Activated CD8-positive, alpha-beta memory T cell treated with anti-CD3 and anti-CD28 coated beads, Interleukin-2, amount 50 U/mL, for 48 hours (primary cell): Measurements from ENCODE around the gene KAT6B.
"Not testable (repeated sequence)": the region's sequence is repeated elsewhere in the genome, so short reads cannot be mapped to it uniquely, and the experiment has no call there.

Experiments
- DNase-seq: peaks from one replicate; pipeline ENCODE4 v3.0.0-alpha.2; 2020

Gene KAT6B

DNA sequence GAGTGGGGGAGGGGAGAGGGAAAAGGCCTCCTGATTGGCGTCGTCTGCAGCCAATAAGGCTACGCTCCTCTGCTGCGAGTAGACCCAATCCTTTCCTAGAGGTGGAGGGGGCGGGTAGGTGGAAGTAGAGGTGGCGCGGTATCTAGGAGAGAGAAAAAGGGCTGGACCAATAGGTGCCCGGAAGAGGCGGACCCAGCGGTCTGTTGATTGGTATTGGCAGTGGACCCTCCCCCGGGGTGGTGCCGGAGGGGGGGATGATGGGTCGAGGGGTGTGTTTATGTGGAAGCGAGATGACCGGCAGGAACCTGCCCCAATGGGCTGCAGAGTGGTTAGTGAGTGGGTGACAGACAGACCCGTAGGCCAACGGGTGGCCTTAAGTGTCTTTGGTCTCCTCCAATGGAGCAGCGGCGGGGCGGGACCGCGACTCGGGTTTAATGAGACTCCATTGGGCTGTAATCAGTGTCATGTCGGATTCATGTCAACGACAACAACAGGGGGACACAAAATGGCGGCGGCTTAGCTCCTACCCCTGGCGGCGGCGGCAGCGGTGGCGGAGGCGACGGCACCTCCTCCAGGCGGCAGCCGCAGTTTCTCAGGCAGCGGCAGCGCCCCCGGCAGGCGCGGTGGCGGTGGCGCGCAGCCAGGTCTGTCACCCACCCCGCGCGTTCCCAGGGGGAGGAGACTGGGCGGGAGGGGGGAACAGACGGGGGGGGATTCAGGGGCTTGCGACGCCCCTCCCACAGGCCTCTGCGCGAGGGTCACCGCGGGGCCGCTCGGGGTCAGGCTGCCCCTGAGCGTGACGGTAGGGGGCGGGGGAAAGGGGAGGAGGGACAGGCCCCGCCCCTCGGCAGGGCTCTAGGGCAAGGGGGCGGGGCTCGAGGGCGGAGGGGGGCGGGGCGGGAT is at the start of gene KAT6B:
Gene KAT6B, plus strand, starts transcription at position 459 of the 903 bp plus-strand sequence. CDS start 16,258 bp downstream, outside the sequence.
- DNase-seq, result peak; percentile 98

DNA sequence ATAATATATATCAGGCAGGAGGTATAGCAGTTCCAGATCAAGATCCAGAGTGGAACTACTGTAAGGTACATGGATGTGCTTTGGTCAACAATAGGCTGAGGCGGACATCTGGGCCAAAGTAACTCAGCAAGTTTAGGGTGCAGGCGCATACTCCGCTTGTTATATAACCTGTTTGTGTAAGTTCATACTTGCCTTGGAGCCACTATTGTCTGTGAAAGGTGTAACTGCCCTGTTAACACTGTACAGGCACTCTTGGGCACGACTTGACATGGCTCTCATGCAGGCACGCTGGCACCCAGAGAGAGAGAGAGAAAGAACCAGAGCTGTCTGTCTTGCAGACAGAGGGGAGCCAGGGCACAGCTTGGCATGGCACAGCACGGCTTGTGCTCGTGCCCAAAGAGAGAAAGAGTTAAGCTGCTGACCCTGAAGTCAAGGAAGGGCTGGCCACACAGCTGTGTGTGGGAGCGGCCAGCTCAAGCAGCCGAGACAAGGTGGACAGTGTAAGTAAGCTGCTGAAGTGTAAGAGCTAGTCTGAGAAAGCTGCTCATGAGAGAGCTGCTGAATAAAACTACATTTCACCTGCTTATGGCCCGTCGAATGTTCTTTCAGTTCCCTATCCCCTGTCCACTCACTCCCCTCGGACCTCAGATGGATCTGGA is 47.8 kb upstream of the KAT6B start:
- DNase-seq, result no peak

GRCh38 chr10:74781870-74782269 is 44.5 kb upstream of the KAT6B start:
- DNase-seq, result not testable (repeated sequence)

DNA sequence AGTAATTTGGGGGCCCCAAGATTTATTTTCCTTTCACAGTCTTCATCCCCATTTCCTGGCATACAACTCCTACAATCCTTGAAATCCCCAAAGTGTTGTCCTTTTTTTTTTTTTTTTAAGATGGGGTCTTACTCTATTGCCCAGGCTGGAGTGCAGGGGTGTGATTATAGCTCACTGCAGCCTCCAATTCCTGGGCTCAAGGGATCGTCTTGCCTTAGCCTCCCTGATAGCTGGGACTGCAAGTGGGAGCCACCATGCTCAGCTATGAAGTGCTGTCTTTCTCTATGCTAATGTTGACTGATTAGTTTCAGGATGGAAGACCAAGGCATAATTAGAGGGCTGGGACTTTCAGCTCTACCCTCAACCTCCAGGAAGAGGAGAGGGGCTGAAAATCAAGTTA is 41.9 kb upstream of the KAT6B start:
- no peak for DNase-seq

GRCh38 chr10:74786126-74786525 is 40.3 kb upstream of the KAT6B start:
- no peak for DNase-seq

DNA sequence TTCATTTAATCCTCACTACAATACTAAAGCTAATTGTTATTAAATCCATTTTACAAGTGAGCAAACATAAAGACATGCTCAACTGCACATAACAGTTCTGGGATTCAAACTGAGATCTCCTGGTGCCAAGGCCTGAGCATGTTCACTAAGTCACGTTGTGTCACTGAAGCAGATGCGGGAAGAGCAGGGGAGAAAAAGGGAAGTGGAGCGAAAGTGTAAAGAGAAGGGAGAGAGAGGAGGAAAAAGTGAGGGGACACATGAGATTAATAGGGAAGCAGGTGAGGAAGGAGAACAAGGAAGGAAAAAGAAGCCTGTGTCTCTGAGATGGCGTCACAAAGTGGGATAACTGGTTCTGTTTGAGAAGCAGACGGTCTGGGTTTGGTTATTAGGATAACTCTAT is 38.9 kb upstream of the KAT6B start:
- DNase-seq, result no peak

- DNase-seq, result not testable (repeated sequence)
Observed at GRCh38 chr10:74791979-74792378, 34.4 kb upstream of the KAT6B start.

GRCh38 chr10:74792726-74793125 is 33.7 kb upstream of the KAT6B start:
- no peak for DNase-seq

GRCh38 chr10:74793240-74793639 is 33.2 kb upstream of the KAT6B start:
- DNase-seq, result not testable (repeated sequence)

GRCh38 chr10:74794531-74794930 is 31.9 kb upstream of the KAT6B start:
- DNase-seq, result no peak

DNA sequence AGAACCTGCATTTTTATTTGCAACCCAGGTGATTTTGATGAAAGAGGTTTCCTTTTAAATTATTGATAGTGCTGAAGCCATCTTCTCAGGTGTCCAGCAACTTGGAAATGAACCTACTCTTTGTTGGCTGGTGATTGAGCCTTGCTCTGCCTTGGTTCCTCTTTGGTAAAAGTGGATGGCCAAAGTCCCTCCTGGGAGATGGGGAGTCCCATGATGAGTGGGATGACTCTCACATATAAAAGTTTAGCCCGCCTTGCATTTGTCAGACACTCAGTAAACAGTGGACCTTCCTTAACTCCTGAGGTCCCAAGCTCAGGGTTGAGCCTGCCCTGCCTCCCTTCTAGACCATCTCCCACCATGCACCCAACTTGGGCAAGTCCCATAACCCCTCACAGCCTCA is 28.9 kb upstream of the KAT6B start:
- DNase-seq, result no peak

DNA sequence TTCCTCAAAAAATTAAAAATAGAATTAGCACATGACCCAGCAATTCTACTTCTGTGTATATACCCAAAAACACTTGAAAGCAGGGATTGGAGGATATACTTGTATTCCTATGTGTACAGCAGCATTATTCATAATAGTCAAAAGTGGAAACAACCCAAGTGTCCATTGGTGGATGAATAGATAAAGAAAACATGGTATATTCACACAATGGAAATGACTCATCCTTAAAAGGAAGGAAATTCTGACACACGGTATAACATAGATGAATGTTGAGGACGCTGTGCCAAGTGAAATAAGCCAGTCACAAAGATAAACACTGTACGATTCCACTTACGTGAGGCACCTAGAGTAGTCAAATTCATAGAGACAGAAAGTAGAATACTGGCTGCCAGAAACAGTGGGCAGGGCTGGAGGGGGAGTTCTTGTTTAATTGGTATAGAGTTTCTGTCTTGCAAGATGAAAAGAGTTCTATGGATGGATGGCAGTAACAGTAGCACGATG is 26.6 kb upstream of the KAT6B start:
- no peak for DNase-seq

DNA sequence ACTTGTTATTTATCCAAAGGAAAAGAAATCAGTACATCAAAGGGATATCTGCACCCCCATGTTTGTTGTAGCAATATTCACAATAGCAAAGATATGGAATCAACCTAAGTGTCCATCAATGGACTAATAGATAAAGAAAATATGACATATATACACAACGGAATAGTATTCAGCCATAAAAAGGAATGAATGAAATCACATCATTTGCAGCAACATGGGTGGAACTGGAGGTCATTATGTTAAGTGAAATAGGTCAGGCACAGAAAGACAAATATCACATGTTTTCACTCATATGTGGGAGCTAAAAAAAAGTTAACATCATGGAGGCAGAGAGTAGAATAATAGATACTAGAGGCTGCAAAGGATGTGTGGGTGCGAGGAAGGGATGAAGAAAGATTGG is 25.0 kb upstream of the KAT6B start:
- DNase-seq, result no peak

DNA sequence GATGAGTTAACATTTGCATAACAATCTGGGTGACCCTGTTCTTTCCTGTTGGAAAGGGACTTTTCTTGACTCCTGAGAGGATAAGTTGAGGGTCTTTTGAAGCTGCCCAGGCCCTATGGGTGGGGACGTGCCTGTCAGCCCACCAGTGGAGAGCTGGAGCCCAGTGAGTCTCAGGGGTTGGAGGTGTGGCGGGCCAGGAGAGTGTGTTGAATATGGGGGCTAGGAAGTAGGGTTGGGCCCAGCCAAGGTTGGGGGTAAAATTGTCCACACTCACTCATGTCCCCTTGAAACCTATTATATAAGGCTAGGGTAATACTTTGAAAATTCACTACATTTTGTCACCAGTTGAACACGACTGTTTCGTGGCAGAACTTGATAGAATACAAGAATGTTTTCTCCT is 17.9 kb upstream of the KAT6B start:
- no peak for DNase-seq

- DNase-seq, result no peak
Observed at GRCh38 chr10:74810087-74810486, 16.3 kb upstream of the KAT6B start.

GRCh38 chr10:74813381-74814259 is 12.8 kb upstream of the KAT6B start:
- no peak for DNase-seq

DNA sequence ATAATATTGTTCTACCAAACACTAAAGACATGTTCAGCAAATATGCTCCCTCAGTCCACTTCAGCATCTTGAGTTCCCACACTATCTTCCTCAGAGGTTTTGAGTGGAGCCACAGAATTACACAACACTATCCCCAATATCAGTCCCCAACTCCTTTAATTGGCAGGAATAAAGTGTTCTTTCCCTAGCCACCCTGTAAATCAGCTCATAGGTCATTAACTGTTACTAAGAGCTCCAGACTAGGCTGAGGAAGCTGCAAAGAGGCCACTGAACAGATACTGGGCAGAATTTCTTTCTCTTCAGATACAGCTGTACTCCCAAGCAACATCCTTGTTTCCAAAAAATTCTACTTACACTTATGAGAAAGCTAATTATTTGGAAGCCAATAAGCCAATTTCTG is 11.6 kb upstream of the KAT6B start:
- no peak for DNase-seq

DNA sequence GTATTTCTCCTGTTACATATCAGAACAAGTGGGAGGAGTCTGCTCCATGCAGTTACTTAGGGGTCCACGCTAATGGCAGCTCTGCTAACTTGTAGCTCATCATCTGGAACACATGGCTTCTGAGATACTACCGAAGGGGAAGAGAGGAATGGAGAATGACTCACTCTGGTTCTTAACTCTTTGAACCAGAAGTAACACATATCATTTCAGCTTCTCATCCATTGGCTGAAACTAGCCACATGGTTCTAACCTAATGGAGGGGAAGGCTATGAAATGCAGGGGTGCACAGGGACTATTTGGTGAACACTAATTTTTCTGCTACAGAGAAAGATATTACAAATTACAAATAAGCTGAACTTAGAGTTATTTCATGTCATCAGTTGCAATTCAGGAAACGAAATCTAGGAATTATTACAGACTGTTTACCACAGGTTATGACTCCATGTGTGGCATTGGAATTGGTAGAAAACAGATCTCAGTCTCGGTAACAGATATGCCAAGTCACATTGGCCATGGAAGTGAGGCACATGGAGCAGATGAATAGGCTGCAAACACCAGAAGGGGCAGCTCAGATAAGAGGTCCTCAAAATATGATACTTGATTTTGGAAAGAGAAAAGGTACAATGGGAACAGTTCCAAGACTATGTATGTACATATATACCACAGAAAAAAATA is 9.4 kb upstream of the KAT6B start:
- DNase-seq, result no peak

DNA sequence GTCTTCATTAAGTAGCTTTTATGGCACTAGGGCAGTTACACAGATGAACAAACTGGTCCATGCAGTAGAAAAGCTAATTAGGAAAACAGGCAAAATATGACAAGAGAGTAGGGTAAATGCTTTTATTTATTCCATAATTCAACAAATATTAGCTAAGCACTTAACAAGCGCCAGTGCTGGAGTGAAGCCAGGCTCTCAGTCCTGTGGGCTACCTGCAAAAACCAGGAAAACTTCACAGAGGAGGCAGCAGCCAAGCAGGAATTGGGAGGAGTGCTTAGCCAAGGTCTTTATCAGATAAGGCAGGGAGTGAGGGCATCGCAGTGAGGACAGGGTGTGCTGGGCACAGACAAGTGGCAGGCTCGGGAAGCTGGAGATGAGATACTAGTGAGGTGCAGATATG is 4.9 kb upstream of the KAT6B start:
- no peak for DNase-seq

DNA sequence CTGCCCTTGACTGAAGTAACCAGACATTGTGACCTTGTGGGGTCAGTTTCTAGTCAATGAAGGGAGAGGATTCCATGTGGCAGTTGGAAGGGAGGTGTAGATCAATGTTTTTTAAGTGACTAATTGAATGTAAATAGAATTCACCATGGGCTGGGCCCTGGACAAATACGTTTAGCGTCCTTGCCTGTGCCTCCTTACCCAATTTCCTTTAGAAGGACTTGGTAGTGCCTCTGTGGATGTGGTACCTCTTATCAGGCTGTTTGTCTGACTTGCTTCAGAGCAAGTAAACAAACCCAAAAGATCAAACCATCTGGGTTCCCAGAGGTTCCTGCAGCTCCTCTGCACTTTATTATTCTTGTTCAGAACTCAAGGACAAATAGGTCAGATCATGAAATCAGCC is 4.3 kb upstream of the KAT6B start:
- no peak for DNase-seq

- no peak for DNase-seq
Observed at GRCh38 chr10:74822521-74823089, 3.8 kb upstream of the KAT6B start.

DNA sequence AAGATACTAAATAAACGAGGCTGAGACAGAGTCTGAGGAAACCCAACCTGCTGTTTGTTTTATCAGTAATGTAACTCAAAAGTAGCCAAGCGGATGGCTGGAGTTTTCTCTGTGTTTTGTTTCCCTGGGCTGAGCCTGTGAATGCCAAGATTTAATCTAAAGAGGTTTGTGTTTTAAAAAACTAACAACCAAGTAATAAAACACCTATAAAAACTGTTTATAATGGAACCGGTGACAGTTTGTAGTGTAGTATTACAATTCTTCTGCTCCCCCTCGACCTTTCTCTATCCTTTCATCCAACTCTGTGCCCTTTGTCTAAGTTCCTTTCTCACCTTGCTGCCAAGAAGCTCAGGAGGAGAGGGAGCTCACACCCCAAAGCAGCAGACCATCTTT is 2.6 kb upstream of the KAT6B start:
- no peak for DNase-seq
